Daoy (cell line): ENCODE measurements around the gene GBX2. TPM values are rescaled to one million over a fixed set of nuclear protein-coding genes. Genes with fewer than 3 reads are reported as not detected.
"Not testable (repeated sequence)": the region's sequence is repeated elsewhere in the genome, so short reads cannot be mapped to it uniquely, and the experiment has no call there.

ENCODE experiments used
- DNase-seq: peaks from one replicate; pipeline ENCODE4 v3.0.0-alpha.2; 2015; ENCODE audit warnings: low read depth
- total RNA-seq: library from RNA; depleted of rRNA; stranded (reverse); fragments of >200 nt; shearing (Covaris generic); gene quantifications from 2 replicates; pipeline ENCODE4 v1.2.3, GENCODE V29; 2014

The GBX2 gene
- total RNA-seq, 1 experiment from 2014 or later, result 8.0 TPM

DNA sequence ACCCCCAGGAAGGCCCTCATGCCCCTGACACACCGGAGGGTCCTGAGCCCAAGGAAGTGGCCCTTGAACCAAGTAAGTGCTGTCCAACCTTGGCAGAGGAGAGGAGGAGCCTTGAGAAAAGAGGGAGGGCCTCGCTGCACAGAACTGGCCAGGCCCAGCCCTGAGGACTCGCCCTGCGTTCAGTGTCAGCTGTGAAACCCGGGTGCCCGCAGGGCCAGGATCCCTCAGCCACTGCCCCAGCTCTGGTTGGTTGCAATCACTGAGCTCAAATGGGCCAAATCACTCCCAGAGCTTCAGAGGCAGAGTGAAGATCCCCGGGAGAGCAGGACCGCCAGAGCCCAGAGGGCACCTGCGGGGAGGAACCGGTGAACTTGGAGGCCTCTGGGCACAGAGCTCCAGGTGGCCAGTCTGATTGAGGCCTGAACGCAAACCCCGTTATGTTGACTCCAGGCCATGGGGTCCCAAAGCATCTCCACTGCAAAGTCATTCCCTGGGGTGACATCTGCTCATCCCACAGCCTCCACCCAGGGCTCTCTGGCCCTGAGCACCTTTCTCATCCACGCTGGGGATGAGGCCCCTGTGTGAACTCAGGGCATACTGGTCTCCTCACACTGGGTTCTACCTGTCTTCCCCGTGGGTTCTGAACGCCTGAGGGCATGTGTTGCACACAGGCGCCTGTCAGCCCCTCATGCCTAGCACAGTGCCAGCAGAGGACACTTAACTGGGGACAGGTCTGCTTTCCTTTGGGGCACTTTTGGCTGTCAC lies 11.9 kb downstream of the GBX2 start:
- no peak for DNase-seq

GRCh38 chr2:236155406-236155805 lies 12.8 kb downstream of the GBX2 start:
- no peak for DNase-seq

- DNase-seq, result no peak
Observed at GRCh38 chr2:236146436-236146835, 21.8 kb downstream of the GBX2 start.

DNA sequence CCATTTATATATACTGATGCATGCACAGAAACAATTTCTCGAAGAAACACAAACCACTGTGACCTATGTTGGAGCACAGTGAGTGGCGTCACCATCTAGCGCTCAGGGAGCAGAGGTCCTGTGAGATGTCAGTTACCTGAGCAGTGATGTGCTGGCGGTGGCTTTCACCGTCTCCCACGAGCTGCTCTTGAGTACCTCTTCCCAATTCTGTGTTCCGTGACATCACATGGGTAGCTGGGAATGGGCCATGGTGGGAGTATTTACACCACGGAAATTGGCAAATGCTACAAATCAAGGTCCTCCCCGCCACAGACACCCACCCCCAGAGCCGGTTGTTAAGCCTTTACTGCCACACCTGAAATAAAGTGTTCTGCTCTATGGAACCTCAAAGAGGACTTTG lies 24.4 kb downstream of the GBX2 start:
- DNase-seq, result no peak

DNA sequence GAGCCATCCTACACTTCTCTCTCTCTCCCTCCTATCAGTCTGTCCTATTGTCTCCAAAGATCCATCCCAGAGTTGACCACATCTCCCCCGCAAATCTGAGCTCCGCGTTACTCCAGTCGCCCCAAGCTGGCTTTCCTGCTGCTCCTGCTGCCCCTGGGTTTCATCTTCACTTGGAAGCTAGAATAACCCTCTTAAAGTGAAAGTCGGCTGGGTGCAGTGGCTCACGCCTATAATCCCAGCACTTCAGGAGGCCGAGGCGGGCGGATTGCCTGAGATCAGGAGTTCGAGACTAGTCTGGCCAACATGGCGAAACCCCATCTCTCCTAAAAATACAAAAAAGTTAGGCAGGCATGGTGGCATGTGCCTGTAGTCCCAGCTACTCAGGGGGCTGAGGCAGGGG lies 26.6 kb downstream of the GBX2 start:
- DNase-seq, result not testable (repeated sequence)

DNA sequence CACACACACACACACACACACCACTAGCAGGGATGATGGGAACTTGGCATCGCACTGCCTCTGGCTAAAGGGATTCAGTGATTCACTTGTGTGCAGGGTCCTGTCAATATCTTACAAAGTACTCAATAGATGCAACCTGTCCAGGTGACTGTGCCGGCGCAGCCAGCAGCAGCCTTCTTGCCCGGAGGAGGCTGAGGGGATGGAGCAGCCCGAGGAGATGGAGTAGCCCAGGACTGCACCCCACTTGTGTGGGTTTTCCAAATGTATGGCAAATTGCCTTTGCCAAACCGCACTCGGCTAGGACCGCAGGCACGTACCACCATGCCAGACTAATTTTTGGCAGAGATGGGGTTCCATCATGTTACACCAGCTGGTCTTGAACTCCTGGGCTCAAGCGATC lies 31.1 kb downstream of the GBX2 start:
- DNase-seq, result no peak

- DNase-seq, result no peak
Observed at GRCh38 chr2:236136538-236136937, 31.6 kb downstream of the GBX2 start.

DNA sequence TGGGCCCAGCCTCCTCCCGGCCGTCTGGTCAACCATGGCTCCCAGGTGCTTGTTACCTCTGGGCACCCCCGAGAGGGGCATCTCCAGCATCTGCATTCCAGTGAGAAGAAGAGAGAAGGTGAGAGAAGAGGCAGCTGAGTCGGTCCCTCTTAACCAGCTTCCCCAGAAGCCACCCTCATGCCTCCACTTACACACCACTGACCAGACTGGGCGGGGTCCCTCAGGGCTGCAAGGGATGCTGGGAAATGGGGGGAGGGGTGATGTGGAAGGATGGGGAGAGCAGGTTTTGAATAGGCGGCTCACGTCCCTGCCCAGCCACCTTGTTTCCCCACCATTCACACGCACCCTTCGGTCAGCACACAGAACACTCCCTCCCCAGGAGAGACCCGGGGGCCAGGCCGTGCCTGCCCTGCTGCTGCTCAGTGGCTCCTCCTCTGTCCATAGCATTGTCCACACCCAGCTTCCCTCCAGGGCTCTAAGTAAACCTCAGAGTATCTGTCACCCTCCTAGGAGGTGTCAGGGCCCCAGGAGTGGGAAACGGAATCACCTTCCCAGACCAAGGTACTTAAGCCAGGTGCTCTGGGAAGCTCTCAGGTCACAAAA lies 34.7 kb downstream of the GBX2 start:
- DNase-seq, result no peak

- DNase-seq, result no peak
Observed at GRCh38 chr2:236131073-236131692, 37.0 kb downstream of the GBX2 start.

GRCh38 chr2:236130349-236130998 lies 37.7 kb downstream of the GBX2 start:
- no peak for DNase-seq

- DNase-seq, result no peak
Observed at GRCh38 chr2:236129935-236130334, 38.3 kb downstream of the GBX2 start.

DNA sequence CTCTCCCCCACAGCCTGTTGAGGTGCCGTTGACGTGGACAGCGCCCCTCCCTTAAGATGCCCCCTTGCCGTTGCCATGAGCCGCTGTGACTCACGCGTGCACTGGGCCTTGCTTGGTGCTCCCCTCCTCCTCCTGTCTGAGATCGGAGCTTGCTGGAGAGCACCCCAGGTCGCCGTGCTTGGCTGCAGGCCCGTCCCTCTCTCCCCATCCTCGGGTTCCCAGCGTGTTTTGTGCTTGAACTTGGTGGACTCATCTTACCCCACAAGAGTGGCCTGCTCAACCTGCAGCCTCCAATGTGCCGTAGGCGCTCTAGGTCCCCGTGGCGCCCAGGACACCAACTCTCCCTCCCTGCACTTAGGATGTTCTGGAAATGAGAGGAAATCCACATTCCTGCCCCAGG lies 39.9 kb downstream of the GBX2 start:
- DNase-seq, result no peak

DNA sequence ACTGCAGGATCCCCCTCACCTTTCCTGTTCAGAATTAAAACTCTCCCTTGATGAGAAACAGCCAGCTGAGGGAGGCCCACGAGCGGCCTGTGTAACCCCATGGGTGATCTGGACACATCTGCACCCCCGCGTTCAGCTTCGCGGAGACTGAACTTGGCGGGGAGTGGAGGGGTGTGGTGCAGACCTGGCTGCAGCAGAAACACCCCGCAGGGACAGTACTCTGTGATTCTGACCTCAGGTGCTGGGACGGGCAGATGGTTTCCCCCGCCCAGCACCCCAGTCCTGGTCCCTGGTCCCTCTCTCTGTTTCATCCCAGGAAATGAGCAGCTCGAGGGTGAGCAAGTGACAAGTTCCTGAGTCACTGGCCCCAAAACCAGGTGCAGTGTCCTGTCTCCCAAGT lies 41.2 kb downstream of the GBX2 start:
- no peak for DNase-seq

DNA sequence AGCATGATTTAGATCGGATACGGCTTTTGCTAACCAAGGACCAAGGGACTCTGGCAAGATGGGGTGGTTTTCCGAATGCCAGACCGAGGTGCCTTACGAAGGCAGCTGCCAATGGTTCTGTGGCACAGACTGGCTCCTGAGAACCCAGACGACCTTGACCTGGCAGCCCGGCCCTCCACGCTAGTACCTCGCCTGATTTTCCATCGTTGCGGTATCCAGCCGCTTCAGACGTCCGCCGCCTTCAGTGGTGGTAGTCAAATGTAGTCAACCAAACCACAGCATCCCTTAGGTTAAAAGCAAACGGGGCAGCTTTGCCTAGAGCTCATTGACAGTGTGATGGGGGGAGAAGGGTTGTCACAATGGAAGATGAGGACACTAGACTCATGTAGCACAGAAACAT lies 42.6 kb downstream of the GBX2 start:
- no peak for DNase-seq

DNA sequence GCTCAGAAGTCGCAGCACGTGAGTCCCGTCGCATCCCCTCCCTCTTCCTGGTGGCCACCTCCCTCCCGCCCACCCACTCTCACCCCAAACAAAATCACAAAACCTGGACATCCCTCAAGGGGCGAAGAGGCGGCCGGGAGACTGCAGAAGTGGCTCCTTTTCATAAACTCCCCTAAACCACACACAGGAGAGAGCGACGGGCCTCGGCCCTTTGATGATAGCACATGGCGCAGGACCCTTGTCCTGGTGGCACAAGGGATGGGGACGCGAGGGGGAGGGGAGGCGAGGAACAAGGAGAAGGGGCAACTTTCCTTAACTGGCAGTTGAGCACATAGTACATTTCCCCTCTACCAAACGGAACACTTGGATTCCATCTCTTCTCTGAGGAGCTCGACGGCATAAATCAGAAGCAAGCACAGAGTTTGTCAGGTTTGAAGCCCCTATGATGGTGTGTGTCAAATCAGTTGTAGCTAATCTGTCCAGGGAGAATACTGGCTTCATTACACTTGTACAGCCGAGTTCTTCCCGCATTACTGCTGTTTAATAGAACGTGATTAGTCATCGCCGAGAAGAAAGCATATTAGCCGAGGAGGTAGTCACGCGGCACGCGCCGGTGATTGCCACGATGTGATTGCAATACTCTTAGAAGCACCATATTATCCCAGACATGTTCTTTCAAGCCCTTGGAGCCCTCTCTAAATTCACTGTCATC lies 43.8 kb downstream of the GBX2 start:
- DNase-seq, result no peak

GRCh38 chr2:236123716-236124115 lies 44.5 kb downstream of the GBX2 start:
- DNase-seq, result no peak

- DNase-seq, result no peak
Observed at GRCh38 chr2:236122236-236122635, 46.0 kb downstream of the GBX2 start.

- no peak for DNase-seq
Observed at GRCh38 chr2:236121546-236121945, 46.6 kb downstream of the GBX2 start.

GRCh38 chr2:236120829-236121228 lies 47.4 kb downstream of the GBX2 start:
- no peak for DNase-seq

DNA sequence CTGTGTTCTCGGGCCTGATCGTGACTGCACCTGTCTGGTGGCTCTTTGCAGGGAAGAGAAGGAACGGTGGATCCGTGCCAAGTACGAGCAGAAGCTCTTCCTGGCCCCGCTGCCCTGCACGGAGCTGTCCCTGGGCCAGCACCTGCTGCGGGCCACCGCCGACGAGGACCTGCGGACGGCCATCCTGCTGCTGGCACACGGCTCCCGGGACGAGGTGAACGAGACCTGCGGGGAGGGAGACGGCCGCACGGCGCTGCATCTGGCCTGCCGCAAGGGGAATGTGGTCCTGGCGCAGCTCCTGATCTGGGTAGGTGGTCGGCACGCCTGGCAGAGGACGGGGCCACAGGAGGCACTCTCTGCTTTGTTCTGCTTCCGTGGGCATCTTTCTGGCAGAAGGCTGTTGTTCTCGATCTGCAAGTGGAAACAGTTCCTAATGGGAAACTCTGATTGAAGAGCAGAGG lies 48.0 kb downstream of the GBX2 start:
- DNase-seq, result no peak

GRCh38 chr2:236119476-236119875 lies 48.7 kb downstream of the GBX2 start:
- no peak for DNase-seq

DNA sequence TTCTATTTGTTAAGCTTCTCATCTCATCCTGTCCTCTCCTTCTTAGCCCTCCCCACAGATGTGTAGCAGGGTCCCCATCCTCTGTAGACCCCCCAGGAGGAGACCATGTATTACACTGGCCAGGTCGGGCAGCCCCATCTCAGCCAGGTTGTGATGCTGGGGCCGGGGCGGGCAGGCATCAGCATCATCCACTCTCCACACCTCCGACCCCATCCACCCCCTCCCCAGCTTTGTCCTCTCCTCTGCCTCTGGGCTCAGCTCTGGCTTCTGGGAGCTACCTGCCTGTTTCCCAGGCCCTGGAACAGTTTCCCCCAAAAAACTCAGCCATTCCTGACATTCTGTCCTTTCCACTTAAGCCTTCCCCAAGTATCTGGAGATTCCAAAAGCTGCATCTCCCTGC lies 49.2 kb downstream of the GBX2 start:
- DNase-seq, result no peak
